ENCODE measurements around the gene ROBO1. TPM values are rescaled to one million over a fixed set of nuclear protein-coding genes. Genes with fewer than 3 reads are reported as not detected.

The ROBO1 gene
- total RNA-seq, 2 experiments from 2014 or later = 0.36 to 0.69 TPM

- Histone ChIP-seq H3K9me3 (ENCODE audit: control insufficient read depth in 1 of 2, insufficient read depth in 1 of 2, low read length in 2 of 2) (peaks cover 0 to 4% of the 10 kb centered on the region in 2 experiments), H3K27me3 (ENCODE audit: control insufficient read depth in 1 of 2, insufficient read depth in 2 of 2, low read length in 2 of 2) (no peaks in the 10 kb centered on the region), H3K4me3 (ENCODE audit: low read length) (no peak overlapping the region), H3K36me3 (ENCODE audit: insufficient read depth, low read length) (no peaks in the 10 kb centered on the region), H3K4me1 (ENCODE audit: insufficient read depth, low read length) (no peaks in the 10 kb centered on the region), H3K27ac (ENCODE audit: low read depth in 1 of 2, low read length in 2 of 2) (no peak overlapping the region)
- no peak overlapping the region for H3K27ac Mint-ChIP-seq
- H3K27me3 Mint-ChIP-seq = no peaks in the 10 kb centered on the region
- no peaks in the 10 kb centered on the region for H3K4me1 Mint-ChIP-seq (ENCODE audit: low read depth)
- ChIA-PET CTCF (no interaction called here), POLR2A (no interaction called here)
- intact Hi-C loops (cut with DNase I, micrococcal nuclease) = no loop called here
- no peak overlapping the region for H3K4me3 Mint-ChIP-seq
- DNase-seq (no peak), ATAC-seq (ENCODE audit: poor library complexity) (no peak)
- TF ChIP-seq CTCF (IDR thresholded peaks at IDR 0.05) = no peak
- H3K9me3 Mint-ChIP-seq = peaks cover 3% of the 10 kb centered on the region
- H3K36me3 Mint-ChIP-seq (ENCODE audit: low read depth) = no peaks in the 10 kb centered on the region
These were observed 928.1 kb downstream of the ROBO1 start for GRCh38 chr3:78839693-78840092.

- POLR2A ChIA-PET = no interaction called here
- Mint-ChIP-seq H3K36me3 (ENCODE audit: low read depth) (no peaks in the 10 kb centered on the region), H3K4me3 (no peak overlapping the region), H3K4me1 (ENCODE audit: low read depth) (no peaks in the 10 kb centered on the region), H3K27ac (no peak overlapping the region), H3K27me3 (no peaks in the 10 kb centered on the region), H3K9me3 (peaks cover 3% of the 10 kb centered on the region)
- H3K4me3 ChIP-seq (ENCODE audit: low read length) = no peak overlapping the region
- H3K4me1 ChIP-seq (ENCODE audit: insufficient read depth, low read length) = no peaks in the 10 kb centered on the region
- H3K27ac ChIP-seq (ENCODE audit: low read depth in 1 of 2, low read length in 2 of 2) = no peak overlapping the region
- peaks cover 0 to 4% of the 10 kb centered on the region in 2 experiments for H3K9me3 ChIP-seq (ENCODE audit: control insufficient read depth in 1 of 2, insufficient read depth in 1 of 2, low read length in 2 of 2)
- DNase-seq = no peak
- no peak for ATAC-seq (ENCODE audit: poor library complexity)
- CTCF ChIA-PET = no interaction called here
- no peaks in the 10 kb centered on the region for H3K36me3 ChIP-seq (ENCODE audit: insufficient read depth, low read length)
- no peaks in the 10 kb centered on the region for H3K27me3 ChIP-seq (ENCODE audit: control insufficient read depth in 1 of 2, insufficient read depth in 2 of 2, low read length in 2 of 2)
- intact Hi-C loops (cut with DNase I, micrococcal nuclease) = no loop called here
- no peak for TF ChIP-seq CTCF (IDR thresholded peaks at IDR 0.05)
These were observed 929.4 kb downstream of the ROBO1 start for GRCh38 chr3:78838362-78838761.

GRCh38 chr3:78834910-78835309 is 932.9 kb downstream of the ROBO1 start:
- H3K4me1 Mint-ChIP-seq (ENCODE audit: low read depth) = no peaks in the 10 kb centered on the region
- no peak overlapping the region for H3K4me3 Mint-ChIP-seq
- Histone ChIP-seq H3K27me3 (ENCODE audit: control insufficient read depth in 1 of 2, insufficient read depth in 2 of 2, low read length in 2 of 2) (no peaks in the 10 kb centered on the region), H3K36me3 (ENCODE audit: insufficient read depth, low read length) (no peaks in the 10 kb centered on the region), H3K4me1 (ENCODE audit: insufficient read depth, low read length) (no peaks in the 10 kb centered on the region), H3K4me3 (ENCODE audit: low read length) (no peak overlapping the region), H3K27ac (ENCODE audit: low read depth in 1 of 2, low read length in 2 of 2) (no peak overlapping the region), H3K9me3 (ENCODE audit: control insufficient read depth in 1 of 2, insufficient read depth in 1 of 2, low read length in 2 of 2) (peaks cover 0 to 4% of the 10 kb centered on the region in 2 experiments)
- DNase-seq = no peak
- ChIA-PET CTCF (no interaction called here), POLR2A (no interaction called here)
- no peak overlapping the region for H3K27ac Mint-ChIP-seq
- H3K27me3 Mint-ChIP-seq = no peaks in the 10 kb centered on the region
- H3K9me3 Mint-ChIP-seq = peaks cover 3% of the 10 kb centered on the region
- TF ChIP-seq CTCF (IDR thresholded peaks at IDR 0.05) = no peak
- ATAC-seq (ENCODE audit: poor library complexity) = no peak
- H3K36me3 Mint-ChIP-seq (ENCODE audit: low read depth) = no peaks in the 10 kb centered on the region
- intact Hi-C loops (cut with DNase I, micrococcal nuclease) = no loop called here

Measured in CD4-positive, alpha-beta T cell (primary cell).